Posterior vena cava (tissue), 2 donors: ENCODE results near the gene SPACA4. TPM values are rescaled to one million over a fixed set of nuclear protein-coding genes. Genes with fewer than 3 reads are reported as not detected.
"Not testable (repeated sequence)": the region's sequence is repeated elsewhere in the genome, so short reads cannot be mapped to it uniquely, and the experiment has no call there.

Experiments used
- DNase-seq: peaks from one replicate; pipeline ENCODE4 v3.0.0-alpha.2; 2020; ENCODE audit warnings: low spot score
- intact Hi-C, 2 donors: fragments of 100-400 bp; cut with DNase I; formaldehyde crosslinking; loops; one replicate each; pipeline versions ENCODE4 v1.14.1 to v1.14.2; 2022 to 2023
- total RNA-seq, 2 donors: library from RNA; stranded (reverse); fragmentation: NEBNext Ultra II Directional; extraction: Animal tissue kit (Norgen Biotek cat#: 25700); gene quantifications; one replicate each; pipeline ENCODE4 v1.2.1, GENCODE V29; 2021
- donor health status: DM: yes; HTN: yes; CAD: no.
- donor health status: DM: yes; HTN: yes; CAD: no.

The SPACA4 gene
- total RNA-seq, 2 donors from 2014 or later, result not detected

DNA sequence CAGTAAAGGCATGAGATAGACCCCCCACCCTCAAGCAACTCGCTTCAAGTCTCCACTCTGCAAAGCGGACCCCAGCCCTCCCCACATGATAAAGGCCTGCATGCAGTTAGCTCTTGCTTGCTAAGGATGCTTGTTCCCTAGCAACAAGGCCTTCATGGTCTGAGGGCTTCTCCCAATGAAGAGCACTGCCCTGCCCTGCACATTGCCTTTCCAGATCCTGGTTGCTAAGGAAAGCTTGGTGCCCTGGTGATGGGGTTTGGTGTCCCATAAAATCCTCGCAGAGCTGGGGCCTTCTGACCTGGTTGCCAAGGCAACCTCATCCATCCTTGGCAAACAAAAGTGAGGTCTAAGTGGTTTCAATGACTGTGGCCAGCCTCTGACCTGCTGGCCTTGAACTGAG, 24.7 kb downstream of the SPACA4 start:
- DNase-seq, result no peak
- intact Hi-C loops, result no loop called here

DNA sequence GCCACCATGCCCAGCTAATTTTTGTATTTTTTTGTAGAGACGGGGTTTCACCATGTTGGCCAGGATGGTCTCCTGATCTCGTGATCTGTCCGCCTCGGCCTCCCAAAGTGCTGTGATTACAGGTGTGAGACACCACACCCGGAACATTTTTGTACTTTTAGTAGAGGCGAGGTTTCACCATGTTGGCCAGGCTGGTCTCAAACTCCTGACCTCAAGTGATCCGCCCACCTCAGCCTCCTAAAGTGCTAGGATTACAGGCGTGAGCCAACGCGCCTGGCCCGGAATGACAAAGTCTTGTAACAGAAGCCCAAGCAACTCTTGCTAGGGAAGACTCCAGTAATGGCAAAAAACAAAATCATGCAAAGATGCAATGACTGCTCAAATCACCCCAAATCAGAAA, 25.7 kb downstream of the SPACA4 start:
- intact Hi-C loops, result not testable (repeated sequence)

DNA sequence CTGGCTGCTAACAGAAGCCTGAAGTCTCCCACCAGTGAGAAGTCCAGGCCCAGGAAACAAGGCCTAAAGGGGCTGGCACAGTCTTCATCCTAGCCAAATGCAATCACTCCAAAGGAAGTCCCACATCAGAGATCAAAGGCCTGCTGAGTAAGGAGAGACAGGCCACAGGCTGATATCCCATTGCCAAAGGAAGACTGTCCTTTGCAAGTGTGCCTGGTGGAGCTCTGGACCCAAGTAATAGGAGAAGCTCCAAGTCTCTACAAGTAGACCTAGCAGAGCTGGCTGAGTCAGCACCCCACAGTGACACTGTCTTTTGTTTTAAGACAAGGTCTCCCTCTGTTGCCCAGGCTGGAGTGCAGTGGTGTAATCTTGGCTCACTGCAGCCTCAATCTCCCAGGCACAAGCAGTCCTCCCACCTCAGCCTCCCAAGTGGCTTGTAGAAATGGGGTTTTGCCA, 26.2 kb downstream of the SPACA4 start:
- intact Hi-C loops, result no loop called here
- DNase-seq, result no peak

More for the DNA sequence above, 25.7 kb downstream of the SPACA4 start:
- DNase-seq, result not testable (repeated sequence)

DNA sequence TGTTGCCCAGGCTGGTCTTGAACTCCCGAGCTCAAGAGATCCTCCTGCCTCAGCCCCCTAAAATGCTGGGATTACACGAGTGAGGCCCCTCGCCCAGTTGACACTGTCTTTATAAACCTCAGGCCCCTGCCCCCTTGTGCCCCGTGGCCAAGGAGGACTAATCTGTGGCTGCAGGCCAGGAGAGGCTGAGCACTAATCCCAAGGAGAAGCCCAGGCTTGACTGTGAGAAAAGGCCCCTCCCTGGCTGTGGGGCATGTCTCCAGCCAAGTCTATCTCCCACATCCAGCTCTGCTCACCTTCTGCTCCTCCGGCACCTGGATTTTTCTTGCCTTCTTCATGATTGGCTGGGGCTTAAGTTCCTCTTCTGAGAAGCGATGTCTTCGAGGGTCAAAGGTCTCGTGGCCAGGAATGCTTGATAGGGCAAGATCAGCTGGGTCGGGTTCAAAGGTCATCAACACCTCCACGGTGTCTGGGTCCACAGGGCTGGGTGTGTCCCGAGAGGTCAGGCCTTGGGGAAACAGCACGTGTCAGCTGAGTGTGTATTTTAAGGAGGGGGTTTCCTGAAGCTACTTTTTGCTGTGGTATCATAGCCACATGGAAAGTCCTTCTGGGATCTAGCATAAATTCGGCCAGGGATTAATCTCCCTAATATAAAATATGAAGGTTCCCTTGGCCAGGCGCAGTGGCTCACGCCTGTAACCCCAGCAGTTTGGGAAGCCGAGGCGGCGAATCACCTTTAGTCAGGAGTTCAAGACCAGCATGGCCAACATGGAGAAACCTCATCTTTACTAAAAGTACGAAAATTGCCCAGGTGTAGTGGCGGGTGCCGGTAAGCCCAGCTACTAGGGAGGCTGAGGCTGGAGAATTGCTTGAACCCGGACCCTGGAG, 26.9 kb downstream of the SPACA4 start:
- intact Hi-C loops, result no loop called here

DNA sequence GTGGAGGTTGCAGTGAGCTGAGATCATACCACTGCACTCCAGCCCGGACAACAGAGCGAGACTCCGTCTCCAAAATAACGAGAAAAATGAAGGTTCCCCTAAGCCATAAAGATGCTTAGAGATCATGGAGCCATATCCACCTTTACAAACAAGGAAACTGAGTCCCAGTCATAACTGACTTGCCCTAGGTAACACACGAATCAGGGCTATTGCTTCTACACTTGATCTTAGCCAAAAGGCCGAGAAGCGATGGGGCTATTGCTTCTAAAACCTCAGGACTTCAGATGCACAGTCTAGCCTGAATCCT, 27.4 kb downstream of the SPACA4 start:
- intact Hi-C loops, result no loop called here
- DNase-seq, result no peak

More for the DNA sequence above, 26.9 kb downstream of the SPACA4 start:
- no peak for DNase-seq

DNA sequence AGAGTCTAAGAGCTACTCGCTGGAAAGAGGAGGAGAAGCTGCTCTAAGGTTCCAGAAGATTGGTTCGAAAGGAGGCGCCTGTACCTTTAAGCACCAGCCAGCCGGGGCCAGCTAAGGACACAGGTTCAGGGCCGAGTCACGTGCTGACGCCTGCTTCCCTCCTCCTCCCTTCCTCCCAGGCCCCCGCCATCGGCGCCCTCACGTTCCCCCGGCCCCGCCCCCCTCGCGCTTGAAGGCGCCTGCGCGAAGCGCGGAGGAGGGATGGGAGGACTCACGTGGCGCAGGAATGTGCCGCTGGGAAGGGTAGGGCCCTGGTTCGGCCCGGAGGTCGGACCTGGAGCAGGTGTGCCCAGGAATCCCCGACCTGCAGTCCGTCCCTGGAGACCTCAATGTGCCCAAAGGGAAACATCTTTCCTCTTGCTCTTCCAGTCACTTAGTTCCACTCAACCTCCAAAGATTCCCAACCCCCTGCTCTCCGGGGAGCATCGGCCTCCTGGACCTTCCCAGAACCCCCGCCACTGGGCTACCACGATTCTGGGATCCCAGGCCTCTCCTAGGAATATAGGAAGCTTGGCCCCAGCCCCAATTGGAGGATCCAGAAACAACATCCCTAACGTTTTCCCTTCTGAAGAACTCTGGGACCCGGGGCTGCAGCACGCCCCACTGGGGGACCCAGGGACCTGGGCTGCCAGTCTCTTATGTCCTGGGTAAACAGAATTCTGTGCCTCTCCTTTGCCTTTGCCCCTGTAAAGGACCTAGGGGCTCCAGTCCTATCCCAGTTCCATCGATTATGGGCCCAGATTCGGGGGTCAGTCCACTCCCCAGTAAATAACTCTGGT, 28.1 kb downstream of the SPACA4 start:
- DNase-seq, result peak; percentile 99

DNA sequence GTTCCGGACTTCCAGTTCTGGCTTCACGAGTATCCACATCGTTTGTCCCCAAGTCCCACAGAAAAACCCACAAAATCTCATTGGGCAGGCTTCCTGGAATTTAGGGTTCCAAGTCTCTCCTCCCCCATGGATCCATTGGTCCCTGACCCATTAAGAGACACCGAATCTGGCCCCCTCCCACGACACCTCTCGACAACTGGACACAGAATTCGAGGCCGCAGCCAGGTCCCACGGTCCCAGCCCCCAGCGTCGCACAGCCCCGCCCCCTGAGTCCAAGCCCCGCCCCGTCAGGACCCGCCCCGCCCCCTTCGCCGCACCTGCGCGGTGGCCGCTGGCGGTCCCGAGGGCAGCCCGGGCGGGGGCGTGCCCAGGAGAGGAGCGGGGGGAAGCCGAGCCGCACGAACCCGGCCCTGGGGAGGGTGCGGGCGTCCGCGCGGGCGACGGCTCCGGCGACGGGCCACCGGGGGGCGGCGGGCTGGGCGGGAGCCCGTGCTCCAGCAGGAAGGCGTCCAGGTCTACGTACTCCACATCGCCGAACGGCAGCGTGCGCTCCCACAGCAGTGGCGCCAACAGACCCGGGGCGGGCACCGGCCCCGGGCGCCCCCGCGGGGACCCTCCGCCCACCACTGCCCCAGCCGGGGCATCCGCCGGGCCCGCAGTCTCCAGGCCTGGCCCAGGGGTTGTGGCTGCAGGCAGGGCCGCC, 28.9 kb downstream of the SPACA4 start:
- DNase-seq, result peak; percentile 87
- intact Hi-C loops, result no loop called here

More for the DNA sequence above, 28.1 kb downstream of the SPACA4 start:
- intact Hi-C loops, result no loop called here

DNA sequence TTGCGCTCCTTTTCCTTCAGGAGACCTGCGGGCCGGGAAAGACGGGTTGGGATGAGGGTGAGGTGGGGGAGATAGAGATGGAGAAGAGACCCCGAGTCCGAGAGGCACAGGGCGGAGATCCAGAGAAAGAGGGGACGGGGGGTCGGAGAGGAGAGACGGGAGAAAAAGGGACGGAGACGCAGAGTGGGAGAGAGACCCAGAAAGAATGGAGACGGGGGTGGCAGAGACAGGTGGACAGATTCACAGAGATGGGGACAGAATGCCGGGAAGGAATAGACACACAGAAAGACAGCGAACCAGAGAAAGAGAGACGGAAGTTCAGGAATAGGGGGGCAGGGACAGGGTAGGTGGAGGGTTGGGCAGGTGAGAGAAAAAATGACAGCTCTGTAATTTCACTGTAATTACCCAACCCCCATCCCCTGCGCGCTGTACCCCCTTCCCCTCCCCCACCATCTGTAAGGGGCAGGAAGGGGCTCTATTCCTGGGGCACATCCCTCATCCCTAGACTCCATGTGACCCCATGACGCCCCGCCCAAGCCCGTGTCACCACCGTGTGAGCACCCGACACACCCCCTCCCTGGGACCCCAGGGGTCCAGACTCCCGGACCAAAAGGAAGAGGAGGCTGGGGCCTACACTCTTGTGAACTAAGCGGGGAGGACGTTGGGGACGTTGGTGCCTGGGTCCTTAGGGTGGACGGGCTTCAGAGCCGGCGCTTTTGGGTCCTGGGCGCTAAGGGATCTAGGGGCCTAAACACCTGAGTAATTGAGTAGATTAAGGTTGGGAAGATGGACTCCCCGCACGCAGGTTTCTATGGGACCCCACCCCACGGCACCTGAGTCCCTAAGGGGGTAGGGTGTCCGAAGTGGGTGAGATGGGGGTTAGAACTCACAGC, 29.7 kb downstream of the SPACA4 start:
- intact Hi-C loops, result no loop called here

DNA sequence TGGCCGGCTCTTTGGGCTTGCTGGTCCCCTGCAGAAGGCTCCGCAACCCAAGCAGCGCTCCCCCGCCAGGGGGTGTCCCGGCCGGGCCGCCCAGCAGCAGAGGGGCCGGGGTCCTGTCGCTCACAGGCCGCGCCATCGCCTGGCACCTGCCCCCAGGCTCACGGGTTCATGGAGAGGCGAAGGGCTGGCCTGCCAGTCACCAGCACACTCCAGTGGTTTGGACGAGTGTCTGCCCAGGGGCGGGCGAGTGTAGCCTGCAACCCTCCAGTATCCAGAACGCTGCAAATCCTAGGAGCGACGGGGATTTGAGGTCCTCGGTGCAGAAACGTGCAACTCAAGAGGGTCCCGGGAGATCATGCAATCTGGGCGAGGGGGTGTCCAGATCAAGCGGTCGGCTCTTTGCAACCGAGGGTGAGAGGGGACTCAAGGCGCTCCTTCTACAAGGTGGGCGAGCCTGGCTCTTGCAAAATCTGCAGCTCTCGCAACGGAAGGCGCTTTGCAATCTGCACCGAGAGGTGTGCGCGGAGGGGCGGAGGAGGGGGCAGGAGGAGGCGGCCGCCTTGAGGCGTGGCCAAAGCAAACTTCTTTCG, 30.4 kb downstream of the SPACA4 start, which contains the start of gene DBP:
Gene DBP (minus strand): TSS at position 521 of the 590 bp plus-strand sequence. CDS start 385 bp downstream, at position 136.
- DNase-seq, result peak; percentile 87
- intact Hi-C loops, result no loop called here

More for the DNA sequence above, 29.7 kb downstream of the SPACA4 start:
- DNase-seq, result peak; percentile 85

DNA sequence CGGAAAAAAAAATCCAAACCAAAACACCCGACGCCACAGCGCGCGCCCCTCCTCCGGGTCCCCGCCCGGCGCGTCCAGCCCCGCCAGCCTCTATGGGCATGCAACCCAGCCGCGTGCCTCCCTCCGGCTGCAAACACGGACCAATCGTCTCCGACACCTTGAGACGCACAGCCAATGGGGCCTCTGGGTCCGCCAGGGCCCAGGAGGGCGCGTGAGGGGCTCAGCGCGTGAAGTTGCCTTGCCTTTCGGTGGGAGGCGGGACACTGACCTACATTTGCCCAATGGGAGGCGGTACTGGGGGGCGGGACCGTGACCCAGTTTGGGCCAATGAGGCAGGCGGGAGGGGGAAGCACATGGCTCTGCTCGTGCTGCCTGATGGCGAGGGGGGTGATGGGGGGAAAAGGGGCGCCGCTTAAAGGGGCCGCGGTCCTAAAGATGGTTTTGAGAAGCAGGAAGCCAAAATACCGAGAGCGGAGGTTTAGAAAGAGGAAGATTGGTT, 31.0 kb downstream of the SPACA4 start:
- DNase-seq, result peak; percentile 99
- intact Hi-C loops, result no loop called here

DNA sequence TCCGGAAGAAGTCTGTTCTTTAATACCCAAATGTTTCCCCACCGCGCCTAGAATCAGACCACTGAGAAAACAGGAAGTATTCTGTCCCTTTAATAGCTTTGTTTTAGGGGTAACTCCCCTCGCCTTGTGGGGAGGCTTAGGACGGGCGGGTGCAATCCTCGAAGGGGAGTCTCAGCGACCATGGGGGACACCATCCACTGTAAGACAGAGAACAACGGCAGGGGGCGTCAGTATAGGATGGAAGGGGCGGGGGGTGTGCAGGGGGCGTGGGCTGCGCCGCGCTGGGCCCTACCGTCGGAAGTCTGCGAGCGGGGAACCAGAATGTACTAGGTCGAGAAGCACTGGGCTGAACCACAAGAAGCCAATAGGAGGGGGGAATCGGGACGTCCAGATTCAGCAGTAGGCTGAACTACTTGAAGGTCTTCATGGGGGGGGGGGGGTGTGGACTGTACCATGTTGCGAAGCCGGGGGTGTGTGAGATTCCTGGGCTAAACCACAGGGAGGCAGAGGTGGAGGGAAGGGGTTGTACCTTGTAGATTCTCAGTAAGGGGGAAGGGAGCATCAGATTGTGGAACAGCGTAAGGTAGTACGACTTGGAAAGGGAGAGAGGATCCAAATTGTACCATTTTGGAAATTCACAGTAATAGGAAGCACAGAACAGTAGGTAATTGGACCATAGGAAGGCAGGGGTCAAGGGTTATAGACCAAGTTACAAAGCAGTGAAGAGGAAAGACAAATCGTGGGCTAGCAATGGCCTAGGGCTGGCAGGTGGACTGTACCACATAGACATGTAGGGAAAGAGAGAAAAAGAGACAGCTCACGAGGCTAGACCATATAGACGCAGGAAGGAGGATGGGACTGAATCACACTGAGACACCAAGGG, 31.6 kb downstream of the SPACA4 start:
- peak; percentile 91 for DNase-seq

DNA sequence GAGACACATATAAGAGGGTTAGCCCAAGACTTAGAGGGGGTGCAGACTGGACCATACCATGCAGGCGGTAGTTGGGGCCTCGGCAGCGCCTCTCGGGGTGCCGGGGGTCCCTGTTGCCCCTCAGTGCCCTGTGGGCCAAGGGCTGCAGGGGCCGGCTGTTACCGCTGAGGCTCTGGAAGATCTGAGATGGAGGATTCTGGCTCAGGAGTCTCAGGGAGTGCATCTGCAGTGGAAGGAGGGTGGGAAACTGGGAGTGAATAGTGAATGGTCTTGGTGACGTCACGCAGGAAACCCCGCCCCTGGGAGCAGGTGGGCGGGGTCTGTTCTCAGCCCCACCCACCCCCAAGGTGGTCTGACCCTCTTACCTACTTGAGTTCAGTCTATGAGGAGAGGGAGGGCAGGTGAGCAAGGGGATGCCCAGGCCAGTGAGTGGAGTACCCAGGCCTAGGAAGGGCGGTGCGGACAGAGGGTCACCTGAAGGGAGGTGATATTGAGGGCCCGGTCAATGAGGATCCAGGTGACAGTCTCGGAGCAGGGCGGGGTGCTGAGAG, 32.4 kb downstream of the SPACA4 start:
- intact Hi-C loops, result no loop called here
- peak; percentile 83 for DNase-seq

More for the DNA sequence above, 31.6 kb downstream of the SPACA4 start:
- intact Hi-C loops, result no loop called here

DNA sequence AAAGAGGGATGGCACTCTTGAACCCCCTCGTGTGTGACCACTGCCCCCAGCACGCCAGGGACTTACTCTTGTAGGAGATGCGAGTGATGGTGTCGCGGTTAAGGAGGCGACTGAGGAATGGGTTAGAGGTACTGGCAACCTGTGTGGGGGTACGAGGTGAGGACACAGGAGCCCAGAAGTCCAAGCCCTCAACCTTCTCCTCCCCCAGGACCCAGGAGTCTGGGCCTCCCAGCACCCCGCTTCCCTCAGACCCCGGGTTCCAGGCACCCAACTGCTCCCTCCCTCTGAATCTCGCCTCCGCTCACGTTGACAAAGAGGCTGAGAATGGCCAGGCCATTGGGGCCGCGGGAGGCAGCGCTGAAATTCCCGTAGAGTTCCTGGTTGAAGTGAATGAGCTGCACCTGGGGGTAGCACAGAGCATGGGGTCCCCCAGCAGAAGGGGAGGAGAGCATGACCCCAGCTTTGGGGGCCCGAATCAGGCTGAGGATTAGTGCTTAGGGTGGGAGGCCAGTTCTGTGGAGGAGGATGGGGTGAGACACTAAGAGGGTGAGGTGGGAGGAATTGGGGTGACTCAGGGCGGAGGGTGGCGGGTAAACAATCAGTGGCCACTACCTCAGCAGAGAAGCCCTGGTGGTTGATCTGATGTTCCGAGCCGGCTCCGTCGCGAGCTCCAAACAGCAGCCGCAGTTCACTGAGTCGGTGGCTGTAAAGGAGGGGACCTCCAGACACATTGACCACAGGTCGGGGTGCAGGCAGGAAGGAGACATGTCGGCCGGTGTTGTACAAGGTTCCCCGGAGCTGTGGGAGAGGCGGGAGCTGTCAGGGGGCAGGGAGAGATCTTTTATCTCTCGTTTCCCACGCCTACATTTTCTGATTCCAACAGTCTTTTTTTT, 33.2 kb downstream of the SPACA4 start:
- DNase-seq, result no peak
- intact Hi-C loops, result loop anchor here (5.0 to 10.0 kb wide), 2 partner anchors 195 to 348 kb away; partner anchors contain the start of gene HSD17B14 (in 1 of the 2)

DNA sequence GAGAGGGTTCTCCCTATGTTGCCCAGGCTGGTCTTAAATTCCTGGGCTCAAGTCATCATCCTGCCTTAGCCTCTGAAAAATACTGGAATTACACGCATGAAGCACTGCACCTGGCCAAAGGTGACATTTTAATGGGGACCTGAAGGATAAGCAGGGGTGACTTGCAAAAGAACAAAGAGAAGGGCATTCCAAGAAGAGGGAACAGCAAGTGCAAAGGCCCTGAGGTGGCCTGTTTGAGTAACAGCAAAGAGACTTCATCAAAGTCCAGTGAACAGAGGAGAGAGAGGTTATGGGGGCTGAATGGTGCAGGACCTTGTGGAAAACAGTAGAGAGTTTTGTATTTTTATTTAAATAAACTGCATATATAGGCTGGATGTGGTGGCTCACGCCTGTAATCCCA, 35.3 kb downstream of the SPACA4 start:
- intact Hi-C loops, result loop anchor here (5.0 to 10.0 kb wide), 2 partner anchors 193 to 345 kb away; partner anchors contain the start of gene HSD17B14 (in 1 of the 2)
- no peak for DNase-seq

DNA sequence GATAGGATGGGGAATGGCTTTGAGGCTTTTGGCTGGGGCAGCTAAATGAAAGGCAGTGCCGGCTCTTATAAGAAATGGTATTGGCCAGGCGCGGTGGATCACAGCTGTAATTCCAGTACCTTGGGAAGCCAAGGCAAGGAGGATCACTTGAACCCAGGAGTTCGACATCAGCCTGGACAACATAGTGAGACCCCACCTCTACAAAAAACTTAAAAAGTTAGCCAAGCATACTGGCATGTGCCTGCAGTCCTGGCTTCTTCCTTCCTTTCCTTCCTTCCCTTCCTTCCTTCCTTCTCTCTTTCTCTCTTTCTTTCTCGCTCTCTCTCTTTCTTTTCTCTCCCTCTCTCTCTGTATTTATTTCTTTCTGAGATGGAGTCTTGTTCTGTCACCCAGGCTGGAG, 36.3 kb downstream of the SPACA4 start:
- intact Hi-C loops, result loop anchor here (5.0 to 10.0 kb wide), 2 partner anchors 192 to 344 kb away; partner anchors contain the start of gene HSD17B14 (in 1 of the 2)
- DNase-seq, result no peak
